Smooth muscle cell (in vitro differentiated cells): ENCODE data around the gene ABCB10. TPM values are rescaled to one million over a fixed set of nuclear protein-coding genes. Genes with fewer than 3 reads are reported as not detected.

Source experiments
- DNase-seq: peaks from one replicate; lab custom pipeline; 2025; ENCODE audit not compliant: unreplicated experiment; lab: John Stamatoyannopoulos, UW
- H2AFZ ChIP-seq: fragments of 200-600 bp; sonication (generic); 2 replicates; pipeline ENCODE4 v1.6.0; 2016; ENCODE audit warnings: antibody characterized with exemption, low read depth, mild to moderate bottlenecking
- H3F3A ChIP-seq: fragments of 200-600 bp; sonication (generic); 2 replicates; pipeline ENCODE4 v1.6.0; 2017; ENCODE audit warnings: antibody characterized with exemption, low read depth
- H3K27ac ChIP-seq: fragments of 200-600 bp; sonication (generic); 2 replicates; pipeline ENCODE4 v1.5.1; 2016; ENCODE audit warnings: low read depth, mild to moderate bottlenecking
- H3K27me3 ChIP-seq: fragments of 200-600 bp; sonication (generic); 2 replicates; pipeline ENCODE4 v1.6.1; 2016; ENCODE audit warnings: low read depth, mild to moderate bottlenecking
- H3K36me3 ChIP-seq: fragments of 200-600 bp; sonication (generic); 2 replicates; pipeline ENCODE4 v1.5.1; 2016; ENCODE audit warnings: low read depth
- H3K4me1 ChIP-seq: fragments of 200-600 bp; sonication (generic); 2 replicates; pipeline ENCODE4 v1.5.1; 2016; ENCODE audit warnings: low read depth
- H3K4me2 ChIP-seq: fragments of 200-600 bp; sonication (generic); 2 replicates; pipeline ENCODE4 v1.6.0; 2016; ENCODE audit warnings: mild to moderate bottlenecking
- H3K4me3 ChIP-seq: fragments of 200-600 bp; sonication (generic); 2 replicates; pipeline ENCODE4 v1.5.1; 2016; ENCODE audit warnings: mild to moderate bottlenecking
- H3K79me2 ChIP-seq: fragments of 200-600 bp; sonication (generic); 2 replicates; pipeline ENCODE4 v1.6.0; 2016; ENCODE audit warnings: low read depth, mild to moderate bottlenecking
- H3K9ac ChIP-seq: fragments of 200-600 bp; sonication (generic); 2 replicates; pipeline ENCODE4 v1.6.0; 2016; ENCODE audit warnings: low read depth
- H3K9me3 ChIP-seq: fragments of 200-600 bp; sonication (generic); replicated peaks from 2 replicates; pipeline ENCODE4 v1.5.1; 2016; ENCODE audit warnings: low read depth
- H4K20me1 ChIP-seq: fragments of 200-600 bp; sonication (generic); 2 replicates; pipeline ENCODE4 v1.6.0; 2016; ENCODE audit warnings: low read depth
- CTCF ChIP-seq: fragments of 200-600 bp; sonication (generic); IDR thresholded peaks from 2 replicates; pipeline ENCODE4 v1.5.1; 2017; ENCODE audit warnings: borderline replicate concordance, mild to moderate bottlenecking, antibody characterized with exemption; ENCODE audit not compliant: insufficient read depth, poor library complexity, severe bottlenecking
- WGBS: methylation state at CpG from one replicate; pipeline ENCODE4 v1.1.7; 2016; ENCODE audit warnings: low lambda C conversion rate; 5-methylcytosine and 5-hydroxymethylcytosine counted together
- polyA plus RNA-seq: library from polyadenylated mRNA; unstranded; fragments of >200 nt; fragmentation: Nextera tagmentation; extraction: Ambion mirVana; gene quantifications from 2 replicates; pipeline ENCODE4 v1.2.1, GENCODE V29; 2016
- total RNA-seq: library from RNA; depleted of rRNA; stranded (reverse); fragments of >200 nt; gene quantifications from 2 replicates; pipeline ENCODE4 v1.2.3, GENCODE V29; 2014

Gene ABCB10
- total and polyA plus RNA-seq, 2 experiments from 2014 or later = 7.1 to 18.4 TPM

- H3K79me2 ChIP-seq = peaks cover 24% of the 10 kb centered on the region
- no peaks in the 10 kb centered on the region for H4K20me1 ChIP-seq
- H3K4me1 ChIP-seq = peaks cover 5% of the 10 kb centered on the region
- DNase-seq = no peak
- H3K36me3 ChIP-seq = no peaks in the 10 kb centered on the region
- TF ChIP-seq CTCF = no peak
- peak overlapping the region; percentile 95 for H3K4me2 ChIP-seq
- 7% methylated on average over 5 of the region's 5 CpGs for WGBS
- H3K27ac ChIP-seq = peak overlapping the region; percentile 98
- no peaks in the 10 kb centered on the region for H3K27me3 ChIP-seq
- H3K4me3 ChIP-seq = peak overlapping the region; percentile 97
- peak overlapping the region; percentile 94 for H2AFZ ChIP-seq
- H3F3A ChIP-seq = peaks cover 2% of the 10 kb centered on the region
- H3K9ac ChIP-seq = peak overlapping the region; percentile 97
- no peaks in the 10 kb centered on the region for H3K9me3 ChIP-seq
These were observed 51.0 kb downstream of the ABCB10 start for GRCh38 chr1:229507502-229507901.

GRCh38 chr1:229506633-229507032, 51.9 kb downstream of the ABCB10 start:
- Histone ChIP-seq H3K27ac (peak overlapping the region; percentile 98), H3K4me3 (peak overlapping the region; percentile 97)

GRCh38 chr1:229495782-229496181, 62.7 kb downstream of the ABCB10 start:
- no peaks in the 10 kb centered on the region for H3K27me3 ChIP-seq
- 83% methylated on average over 2 of the region's 2 CpGs for WGBS
- H3K79me2 ChIP-seq = no peaks in the 10 kb centered on the region
- H3K4me2 ChIP-seq = no peak overlapping the region
- H3K9me3 ChIP-seq = no peaks in the 10 kb centered on the region
- no peaks in the 10 kb centered on the region for H3F3A ChIP-seq
- no peak overlapping the region for H2AFZ ChIP-seq
- H3K9ac ChIP-seq = no peak overlapping the region
- DNase-seq = no peak
- H3K36me3 ChIP-seq = peaks cover 22% of the 10 kb centered on the region
- TF ChIP-seq CTCF = no peak
- H3K4me3 ChIP-seq = no peak overlapping the region
- no peaks in the 10 kb centered on the region for H3K4me1 ChIP-seq
- no peaks in the 10 kb centered on the region for H4K20me1 ChIP-seq
- no peak overlapping the region for H3K27ac ChIP-seq

More at GRCh38 chr1:229506633-229507032, 51.9 kb downstream of the ABCB10 start:
- WGBS = 90% methylated on average over 8 of the region's 8 CpGs
- Histone ChIP-seq H3K36me3 (peaks cover 2% of the 10 kb centered on the region), H3K27me3 (no peaks in the 10 kb centered on the region), H3K4me2 (peak overlapping the region; percentile 95), H4K20me1 (no peaks in the 10 kb centered on the region), H3K9ac (peak overlapping the region; percentile 97), H3K79me2 (peaks cover 24% of the 10 kb centered on the region), H3F3A (peaks cover 2% of the 10 kb centered on the region), H3K4me1 (peaks cover 5% of the 10 kb centered on the region), H2AFZ (no peak overlapping the region), H3K9me3 (no peaks in the 10 kb centered on the region)
- no peak for TF ChIP-seq CTCF
- DNase-seq = no peak

GRCh38 chr1:229487181-229487580, 71.3 kb downstream of the ABCB10 start:
- Histone ChIP-seq H3K27ac (no peak overlapping the region), H4K20me1 (no peaks in the 10 kb centered on the region), H3K79me2 (no peaks in the 10 kb centered on the region), H3K4me2 (no peak overlapping the region), H2AFZ (no peak overlapping the region), H3K27me3 (no peaks in the 10 kb centered on the region), H3F3A (peaks cover 14% of the 10 kb centered on the region), H3K4me3 (no peak overlapping the region), H3K9me3 (no peaks in the 10 kb centered on the region), H3K36me3 (peaks cover 23% of the 10 kb centered on the region), H3K9ac (no peak overlapping the region), H3K4me1 (no peaks in the 10 kb centered on the region)
- DNase-seq = no peak
- TF ChIP-seq CTCF = no peak
- 100% methylated on average over 1 of the region's 1 CpG for WGBS
